ENCODE results near the gene PALLD. TPM values are rescaled to one million over a fixed set of nuclear protein-coding genes. Genes with fewer than 3 reads are reported as not detected.
"Not testable (repeated sequence)": the region's sequence is repeated elsewhere in the genome, so short reads cannot be mapped to it uniquely, and the experiment has no call there.

The PALLD gene
- total RNA-seq, 1 donor from 2014 or later: 16.4 TPM

DNA sequence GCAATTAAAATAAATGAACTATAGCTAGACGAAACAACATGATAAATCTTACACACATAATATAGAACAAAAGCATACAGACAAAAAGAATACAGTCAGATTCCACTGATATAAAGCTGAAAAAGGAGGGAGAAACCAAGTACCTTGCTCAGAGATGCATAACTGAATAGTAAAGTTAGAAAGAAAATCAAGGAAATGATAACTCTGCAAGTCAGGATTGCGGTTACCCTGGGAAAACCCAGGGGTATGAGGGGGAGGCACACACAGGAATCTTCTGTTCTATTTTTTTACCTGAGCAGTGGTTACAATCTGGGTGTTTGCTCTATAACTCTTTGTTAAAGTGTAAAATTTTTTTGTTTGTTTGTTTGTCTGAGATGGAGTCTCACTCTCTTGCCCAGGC lies 304.1 kb downstream of the PALLD start:
- Mint-ChIP-seq H3K36me3 (ENCODE audit: low read depth, unreplicated experiment) (no peaks in the 10 kb centered on the region), H3K27ac (ENCODE audit: unreplicated experiment) (no peak overlapping the region), H3K4me1 (ENCODE audit: unreplicated experiment) (peaks cover 8% of the 10 kb centered on the region), H3K9me3 (ENCODE audit: unreplicated experiment) (no peaks in the 10 kb centered on the region), H3K4me3 (ENCODE audit: unreplicated experiment) (no peak overlapping the region), H3K27me3 (ENCODE audit: unreplicated experiment) (no peaks in the 10 kb centered on the region)
- DNase-seq (ENCODE audit: low spot score): no peak
- TF ChIP-seq, protein P1, sequence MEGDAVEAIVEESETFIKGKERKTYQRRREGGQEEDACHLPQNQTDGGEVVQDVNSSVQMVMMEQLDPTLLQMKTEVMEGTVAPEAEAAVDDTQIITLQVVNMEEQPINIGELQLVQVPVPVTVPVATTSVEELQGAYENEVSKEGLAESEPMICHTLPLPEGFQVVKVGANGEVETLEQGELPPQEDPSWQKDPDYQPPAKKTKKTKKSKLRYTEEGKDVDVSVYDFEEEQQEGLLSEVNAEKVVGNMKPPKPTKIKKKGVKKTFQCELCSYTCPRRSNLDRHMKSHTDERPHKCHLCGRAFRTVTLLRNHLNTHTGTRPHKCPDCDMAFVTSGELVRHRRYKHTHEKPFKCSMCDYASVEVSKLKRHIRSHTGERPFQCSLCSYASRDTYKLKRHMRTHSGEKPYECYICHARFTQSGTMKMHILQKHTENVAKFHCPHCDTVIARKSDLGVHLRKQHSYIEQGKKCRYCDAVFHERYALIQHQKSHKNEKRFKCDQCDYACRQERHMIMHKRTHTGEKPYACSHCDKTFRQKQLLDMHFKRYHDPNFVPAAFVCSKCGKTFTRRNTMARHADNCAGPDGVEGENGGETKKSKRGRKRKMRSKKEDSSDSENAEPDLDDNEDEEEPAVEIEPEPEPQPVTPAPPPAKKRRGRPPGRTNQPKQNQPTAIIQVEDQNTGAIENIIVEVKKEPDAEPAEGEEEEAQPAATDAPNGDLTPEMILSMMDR (IDR thresholded peaks at IDR 0.05; ENCODE audit: unreplicated experiment): no peak

DNA sequence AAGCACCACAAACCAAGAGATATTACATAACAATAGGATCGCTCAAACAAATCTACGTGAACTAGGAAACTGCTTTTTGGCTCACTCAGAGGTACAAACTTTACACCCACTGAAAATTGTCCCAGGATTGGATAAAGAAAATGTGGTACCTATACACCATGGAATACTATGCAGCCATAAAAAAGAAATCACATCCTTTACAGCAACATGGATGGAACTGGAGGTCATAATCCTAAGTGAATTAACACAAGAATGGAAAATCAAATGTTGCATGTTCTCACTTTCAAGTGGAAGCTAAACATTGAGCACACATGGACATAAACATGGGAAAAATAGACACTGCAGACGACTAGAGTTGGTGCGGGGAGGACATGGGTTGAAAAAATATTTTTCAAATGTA lies 305.4 kb downstream of the PALLD start:
- TF ChIP-seq, protein P1 (IDR thresholded peaks at IDR 0.05; ENCODE audit: unreplicated experiment): no peak
- Mint-ChIP-seq H3K27ac (ENCODE audit: unreplicated experiment) (no peak overlapping the region), H3K36me3 (ENCODE audit: low read depth, unreplicated experiment) (no peaks in the 10 kb centered on the region), H3K27me3 (ENCODE audit: unreplicated experiment) (no peaks in the 10 kb centered on the region), H3K9me3 (ENCODE audit: unreplicated experiment) (no peaks in the 10 kb centered on the region), H3K4me3 (ENCODE audit: unreplicated experiment) (no peak overlapping the region), H3K4me1 (ENCODE audit: unreplicated experiment) (peaks cover 10% of the 10 kb centered on the region)
- no peak for DNase-seq (ENCODE audit: low spot score)

DNA sequence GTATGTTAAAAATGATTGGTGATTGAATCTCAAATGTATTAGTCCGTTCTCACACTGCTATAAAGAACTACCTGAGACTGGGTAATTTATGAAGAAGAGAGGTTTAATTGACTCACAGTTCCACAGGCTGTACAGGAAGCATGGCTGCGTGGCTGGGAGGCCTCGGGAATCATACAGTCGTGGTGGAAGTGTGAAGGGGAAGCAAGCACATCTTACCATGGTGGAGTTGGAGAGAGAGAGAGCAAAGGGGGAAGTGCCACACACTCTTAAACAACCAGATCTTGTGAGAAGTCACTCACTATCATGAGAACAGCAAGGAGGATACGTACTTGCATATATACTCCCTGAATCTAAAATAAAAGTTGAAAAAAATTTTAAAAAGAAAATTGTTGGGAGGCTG lies 306.2 kb downstream of the PALLD start:
- H3K27ac Mint-ChIP-seq (ENCODE audit: unreplicated experiment): peak overlapping the region; percentile 86

DNA sequence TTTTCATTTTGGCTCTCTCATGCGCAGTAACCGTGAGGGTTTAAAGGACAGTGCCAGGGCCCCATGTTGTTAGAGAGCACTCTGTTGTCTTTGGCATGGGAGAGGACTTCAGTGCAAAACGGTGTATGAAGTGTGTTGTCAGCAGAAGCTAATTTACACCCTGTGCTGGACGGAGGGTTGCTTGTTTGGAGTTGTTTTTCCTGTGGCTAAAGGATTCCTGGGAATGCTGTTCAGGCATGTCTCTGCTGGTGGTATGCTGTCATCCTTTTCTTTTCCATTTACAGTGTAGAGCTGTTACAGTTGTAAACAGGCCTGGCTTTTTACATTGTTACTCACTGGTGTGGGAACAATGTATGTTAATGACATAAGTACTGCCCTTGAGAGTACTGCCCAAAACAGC lies 306.9 kb downstream of the PALLD start:
- TF ChIP-seq, protein P1 (IDR thresholded peaks at IDR 0.05; ENCODE audit: unreplicated experiment): no peak
- Mint-ChIP-seq H3K27me3 (ENCODE audit: unreplicated experiment) (no peaks in the 10 kb centered on the region), H3K9me3 (ENCODE audit: unreplicated experiment) (no peaks in the 10 kb centered on the region), H3K4me3 (ENCODE audit: unreplicated experiment) (no peak overlapping the region), H3K27ac (ENCODE audit: unreplicated experiment) (peak overlapping the region; percentile 64), H3K36me3 (ENCODE audit: low read depth, unreplicated experiment) (no peaks in the 10 kb centered on the region), H3K4me1 (ENCODE audit: unreplicated experiment) (peaks cover 10% of the 10 kb centered on the region)
- no peak for DNase-seq (ENCODE audit: low spot score)

More for the DNA sequence above, 306.2 kb downstream of the PALLD start:
- DNase-seq (ENCODE audit: low spot score); H3K4me3 Mint-ChIP-seq (ENCODE audit: unreplicated experiment); H3K36me3 Mint-ChIP-seq (ENCODE audit: low read depth, unreplicated experiment); H3K27me3 Mint-ChIP-seq (ENCODE audit: unreplicated experiment); H3K9me3 Mint-ChIP-seq (ENCODE audit: unreplicated experiment): not testable (repeated sequence)
- peaks cover 10% of the 10 kb centered on the region for H3K4me1 Mint-ChIP-seq (ENCODE audit: unreplicated experiment)

DNA sequence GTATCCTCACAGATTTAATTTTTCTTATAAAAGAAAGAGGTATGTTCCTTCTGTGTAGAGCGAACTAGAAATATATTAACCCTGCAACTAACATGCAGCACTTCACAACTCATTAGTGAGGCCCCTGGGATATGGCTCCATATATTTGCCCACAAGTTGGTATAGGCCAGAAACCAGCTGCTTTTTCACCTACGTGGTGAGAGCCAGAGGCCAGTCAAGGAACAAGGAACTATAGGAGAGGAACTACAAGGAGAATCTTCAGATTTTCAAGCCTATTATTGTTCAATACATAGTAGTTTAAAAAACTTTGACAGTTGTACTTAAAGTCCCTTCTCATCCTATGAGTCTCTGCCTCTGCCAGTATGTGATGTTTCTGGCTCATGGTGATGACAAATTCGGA lies 307.3 kb downstream of the PALLD start:
- Mint-ChIP-seq H3K27me3 (ENCODE audit: unreplicated experiment) (no peaks in the 10 kb centered on the region), H3K27ac (ENCODE audit: unreplicated experiment) (no peak overlapping the region), H3K4me1 (ENCODE audit: unreplicated experiment) (peaks cover 10% of the 10 kb centered on the region), H3K4me3 (ENCODE audit: unreplicated experiment) (no peak overlapping the region), H3K36me3 (ENCODE audit: low read depth, unreplicated experiment) (no peaks in the 10 kb centered on the region), H3K9me3 (ENCODE audit: unreplicated experiment) (no peaks in the 10 kb centered on the region)
- TF ChIP-seq, protein P1 (IDR thresholded peaks at IDR 0.05; ENCODE audit: unreplicated experiment): no peak
- DNase-seq (ENCODE audit: low spot score): no peak

DNA sequence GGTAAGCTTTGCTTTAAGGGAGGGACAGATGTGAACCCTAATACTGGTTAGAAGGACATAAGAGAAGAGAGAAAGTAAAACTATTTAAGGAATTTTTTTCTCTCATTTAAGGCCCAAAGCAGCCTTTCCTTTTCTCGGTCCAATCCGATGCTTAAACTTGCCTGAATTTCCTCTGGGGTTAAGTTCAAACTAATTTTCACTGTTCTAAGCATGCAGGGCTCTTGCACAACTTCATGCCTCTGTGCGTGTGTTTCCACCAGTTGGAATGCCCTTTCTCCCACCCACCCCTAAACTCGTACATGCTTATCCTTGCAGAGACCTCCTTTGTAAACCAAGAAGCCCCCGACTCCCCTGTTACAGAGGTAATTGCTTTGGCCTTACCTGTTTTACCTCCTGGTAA lies 308.5 kb downstream of the PALLD start:
- H3K27me3 Mint-ChIP-seq (ENCODE audit: unreplicated experiment): peaks cover 1% of the 10 kb centered on the region
- DNase-seq (ENCODE audit: low spot score): no peak
- H3K4me1 Mint-ChIP-seq (ENCODE audit: unreplicated experiment): peaks cover 10% of the 10 kb centered on the region
- H3K27ac Mint-ChIP-seq (ENCODE audit: unreplicated experiment): no peak overlapping the region
- H3K4me3 Mint-ChIP-seq (ENCODE audit: unreplicated experiment): no peak overlapping the region
- H3K36me3 Mint-ChIP-seq (ENCODE audit: low read depth, unreplicated experiment): no peaks in the 10 kb centered on the region
- TF ChIP-seq, protein P1 (IDR thresholded peaks at IDR 0.05; ENCODE audit: unreplicated experiment): no peak
- H3K9me3 Mint-ChIP-seq (ENCODE audit: unreplicated experiment): no peaks in the 10 kb centered on the region

DNA sequence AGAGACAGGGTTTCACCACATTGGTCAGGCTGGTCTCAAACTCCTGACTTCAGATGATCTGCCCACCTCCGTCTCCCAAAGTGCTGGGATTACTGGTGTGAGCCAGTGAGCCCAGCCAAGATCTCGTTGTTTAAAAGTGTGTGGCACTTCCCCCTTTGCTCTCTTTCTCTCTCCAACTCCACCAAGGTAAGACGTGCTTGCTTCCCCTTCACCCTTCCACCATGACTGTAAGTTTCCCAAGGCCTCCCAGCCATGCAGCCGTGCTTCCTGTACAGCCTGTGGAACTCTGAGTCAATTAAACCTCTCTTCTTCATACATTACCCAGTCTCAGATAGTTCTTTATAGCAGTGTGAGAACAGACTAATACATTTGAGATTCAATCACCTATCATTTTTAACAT lies 309.4 kb downstream of the PALLD start:
- peaks cover 10% of the 10 kb centered on the region for H3K4me1 Mint-ChIP-seq (ENCODE audit: unreplicated experiment)
- H3K4me3 Mint-ChIP-seq (ENCODE audit: unreplicated experiment); DNase-seq (ENCODE audit: low spot score); H3K27ac Mint-ChIP-seq (ENCODE audit: unreplicated experiment); H3K36me3 Mint-ChIP-seq (ENCODE audit: low read depth, unreplicated experiment); H3K9me3 Mint-ChIP-seq (ENCODE audit: unreplicated experiment); H3K27me3 Mint-ChIP-seq (ENCODE audit: unreplicated experiment): not testable (repeated sequence)
